GM21526 (cell line): ENCODE measurements around the gene NUP210.

ENCODE experiments used
- ATAC-seq: cut with Tn5 transposase; IDR thresholded peaks from one replicate; pipeline ENCODE4 v1.9.1; 2021; ENCODE audit warnings: moderate library complexity; ENCODE audit not compliant: unreplicated experiment, low FRiP score

Gene NUP210

GRCh38 chr3:13353506-13353905, 66.6 kb downstream of the NUP210 start:
- ATAC-seq = no peak

GRCh38 chr3:13352621-13353131, 67.4 kb downstream of the NUP210 start:
- no peak for ATAC-seq

- no peak for ATAC-seq
These were observed 70.3 kb downstream of the NUP210 start for GRCh38 chr3:13349823-13350222.

- ATAC-seq = no peak
These were observed 71.3 kb downstream of the NUP210 start for GRCh38 chr3:13348661-13349396.

GRCh38 chr3:13348100-13348499, 72.0 kb downstream of the NUP210 start:
- no peak for ATAC-seq

GRCh38 chr3:13347390-13347950, 72.7 kb downstream of the NUP210 start:
- no peak for ATAC-seq

- no peak for ATAC-seq
These were observed 73.4 kb downstream of the NUP210 start for GRCh38 chr3:13346481-13347389.

GRCh38 chr3:13345772-13346171, 74.3 kb downstream of the NUP210 start:
- no peak for ATAC-seq

- no peak for ATAC-seq
These were observed 74.8 kb downstream of the NUP210 start for GRCh38 chr3:13345284-13345683.

- ATAC-seq = no peak
These were observed 75.5 kb downstream of the NUP210 start for GRCh38 chr3:13344663-13345062.

- ATAC-seq = no peak
These were observed 76.5 kb downstream of the NUP210 start for GRCh38 chr3:13343601-13344000.

GRCh38 chr3:13341229-13341905, 78.8 kb downstream of the NUP210 start:
- no peak for ATAC-seq

- ATAC-seq = no peak
These were observed 80.3 kb downstream of the NUP210 start for GRCh38 chr3:13339833-13340232.

- no peak for ATAC-seq
These were observed 81.1 kb downstream of the NUP210 start for GRCh38 chr3:13338996-13339395.

- ATAC-seq = no peak
These were observed 81.9 kb downstream of the NUP210 start for GRCh38 chr3:13338231-13338630.

GRCh38 chr3:13336592-13336991, 83.5 kb downstream of the NUP210 start:
- ATAC-seq = no peak

- ATAC-seq = no peak
These were observed 84.6 kb downstream of the NUP210 start for GRCh38 chr3:13335503-13335902.

- no peak for ATAC-seq
These were observed 85.1 kb downstream of the NUP210 start for GRCh38 chr3:13335059-13335458.

GRCh38 chr3:13333236-13333897, 86.8 kb downstream of the NUP210 start:
- ATAC-seq = no peak

- no peak for ATAC-seq
These were observed 87.4 kb downstream of the NUP210 start for GRCh38 chr3:13332740-13333139.
